Natural killer cell (primary cell): ENCODE measurements around the gene DPEP2. TPM values are rescaled to one million over a fixed set of nuclear protein-coding genes. Genes with fewer than 3 reads are reported as not detected.
"Not testable (repeated sequence)": the region's sequence is repeated elsewhere in the genome, so short reads cannot be mapped to it uniquely, and the experiment has no call there.

Source experiments
- ATAC-seq, 3 donors: fragments of 150-1000 bp in 2 of 3; fragments of 200-7000 bp in 1 of 3; cut with Tn5 transposase; 1 replicate in 1 of 3; 2 replicates in 2 of 3; pipeline ENCODE4 v1.10.0; 2021; ENCODE audit warnings: mild to moderate bottlenecking in 2 of 3, moderate library complexity in 2 of 3
- DNase-seq, 2 donors: peaks; one replicate each; pipeline versions ENCODE4 v3.0.0 to v3.0.0-alpha.2; 2013 to 2021; ENCODE audit warnings: mixed read lengths in 1 of 2
- H3K27ac ChIP-seq: one replicate; pipeline ENCODE4 v1.5.1; 2013; ENCODE audit warnings: mild to moderate bottlenecking, low read length
- H3K27me3 ChIP-seq: one replicate; pipeline ENCODE4 v1.6.1; 2013; ENCODE audit warnings: low read length; ENCODE audit not compliant: control insufficient read depth, insufficient read depth
- H3K36me3 ChIP-seq: one replicate; pipeline ENCODE4 v1.6.1; 2013; ENCODE audit warnings: low read length; ENCODE audit not compliant: control insufficient read depth, insufficient read depth
- H3K4me1 ChIP-seq: one replicate; pipeline ENCODE4 v1.6.1; 2013; ENCODE audit warnings: low read length; ENCODE audit not compliant: control insufficient read depth, insufficient read depth
- H3K4me3 ChIP-seq: one replicate; pipeline ENCODE4 v1.5.1; 2013; ENCODE audit warnings: low read length
- H3K9me3 ChIP-seq: one replicate; pipeline ENCODE4 v1.6.1; 2013; ENCODE audit warnings: low read length; ENCODE audit not compliant: control insufficient read depth, insufficient read depth
- H3K27ac Mint-ChIP-seq, 2 donors: one replicate each; pipeline ENCODE4 v1.8.0; 2022; ENCODE audit warnings: mild to moderate bottlenecking in 2 of 2, mixed read lengths in 2 of 2, moderate library complexity in 1 of 2
- H3K27me3 Mint-ChIP-seq, 2 donors: one replicate each; pipeline ENCODE4 v1.8.0; 2022; ENCODE audit warnings: low read depth in 2 of 2, mixed read lengths in 2 of 2
- H3K36me3 Mint-ChIP-seq: one replicate; pipeline ENCODE4 v1.8.0; 2022; ENCODE audit warnings: mixed read lengths
- H3K4me1 Mint-ChIP-seq, 2 donors: one replicate each; pipeline ENCODE4 v1.8.0; 2022; ENCODE audit warnings: mixed read lengths in 2 of 2
- H3K4me3 Mint-ChIP-seq: one replicate; pipeline ENCODE4 v1.8.0; 2022; ENCODE audit warnings: mild to moderate bottlenecking, moderate library complexity, mixed read lengths
- H3K9me3 Mint-ChIP-seq, 2 donors: one replicate each; pipeline ENCODE4 v1.8.0; 2022; ENCODE audit warnings: mixed read lengths in 2 of 2
- CTCF ChIP-seq: fragments of 200-600 bp; IDR thresholded peaks from one replicate; pipeline ENCODE4 v1.8.0; 2022; ENCODE audit warnings: antibody characterized with exemption
- WGBS: methylation state at CpG from one replicate; pipeline ENCODE4 v1.1.7; 2013; ENCODE audit warnings: missing lambda C conversion rate; ENCODE audit not compliant: insufficient coverage; 5-methylcytosine and 5-hydroxymethylcytosine counted together
- intact Hi-C: fragments of 100-400 bp; cut with micrococcal nuclease; formaldehyde crosslinking; loops from one replicate; pipeline ENCODE4 v1.14.2; 2022
- total RNA-seq, 4 donors: library from RNA; stranded (reverse); fragments of 120-200 nt in 1 of 4; gene quantifications; one replicate each; pipeline versions ENCODE4 v1.2.3 to v1.2.4, GENCODE V29; 2013 to 2022

Gene DPEP2
- total RNA-seq, 3 donors from 2014 or later (not counting 1 experiment from before 2014, with no cell fraction given) = 47.2 to 64.1 (median 61.8) TPM

- H3K4me3 Mint-ChIP-seq = peak overlapping the region; percentile 71
- H3K4me1 Mint-ChIP-seq = peaks cover 33 to 40% of the 10 kb centered on the region in 2 donors
These were observed 1.2 kb upstream of the DPEP2 start for GRCh38 chr16:68000450-68000849.

DNA sequence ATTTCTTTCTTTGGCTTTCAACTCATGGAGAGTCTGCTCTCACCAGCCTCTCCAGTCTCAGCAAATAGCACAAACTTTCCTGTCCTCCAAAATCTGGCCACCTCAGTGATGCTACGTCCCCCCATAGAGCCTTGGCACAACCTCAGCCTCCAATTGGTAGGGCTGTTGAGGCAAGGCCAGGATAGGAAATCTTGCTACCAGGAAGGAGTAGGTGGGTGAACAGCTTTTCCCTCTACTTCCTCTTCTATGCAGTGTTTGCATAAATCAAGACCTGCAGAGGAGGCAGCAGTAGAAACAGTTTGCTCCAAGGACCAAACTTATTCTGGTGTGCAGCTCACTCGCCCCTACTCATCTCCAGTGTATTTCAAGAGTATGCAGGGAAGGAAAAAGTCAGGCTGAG lies 701 bp upstream of the DPEP2 start:
- H3K27ac Mint-ChIP-seq = peak overlapping the region; percentile 84 to 96
- peak overlapping the region; percentile 81 for H3K4me3 Mint-ChIP-seq
- peaks cover 33 to 42% of the 10 kb centered on the region in 2 donors for H3K4me1 Mint-ChIP-seq
- WGBS = 69% methylated on average over 1 of the region's 2 CpGs
- intact Hi-C loops = no loop called here
- no peaks in the 10 kb centered on the region for H3K9me3 Mint-ChIP-seq
- DNase-seq (peak in 1 of 2 donors; percentile 36), ATAC-seq (no peak)
- H3K27ac ChIP-seq = peak overlapping the region; percentile 80
- H3K36me3 ChIP-seq = no peaks in the 10 kb centered on the region
- H3K4me1 ChIP-seq = peaks cover 69% of the 10 kb centered on the region
- H3K27me3 Mint-ChIP-seq = no peaks in the 10 kb centered on the region
- no peaks in the 10 kb centered on the region for H3K27me3 ChIP-seq
- H3K9me3 ChIP-seq = peaks cover 4% of the 10 kb centered on the region
- no peaks in the 10 kb centered on the region for H3K36me3 Mint-ChIP-seq
- TF ChIP-seq CTCF = no peak
- H3K4me3 ChIP-seq = no peak overlapping the region

More at GRCh38 chr16:68000450-68000849, 1.2 kb upstream of the DPEP2 start:
- WGBS = 38% methylated on average over 2 of the region's 3 CpGs
- Histone ChIP-seq H3K4me1 (peaks cover 69% of the 10 kb centered on the region), H3K4me3 (no peak overlapping the region), H3K9me3 (peaks cover 4% of the 10 kb centered on the region), H3K36me3 (no peaks in the 10 kb centered on the region), H3K27ac (peak overlapping the region; percentile 80), H3K27me3 (no peaks in the 10 kb centered on the region)
- intact Hi-C loops = no loop called here
- DNase-seq (peak in 1 of 2 donors; percentile 42), ATAC-seq (no peak)
- Mint-ChIP-seq H3K9me3 (no peaks in the 10 kb centered on the region), H3K27ac (peak overlapping the region; percentile 84 to 96), H3K36me3 (no peaks in the 10 kb centered on the region), H3K27me3 (no peaks in the 10 kb centered on the region)
- TF ChIP-seq CTCF = no peak

- intact Hi-C loops, H3K27me3 ChIP-seq, ATAC-seq, DNase-seq, H3K36me3 ChIP-seq, H3K9me3 Mint-ChIP-seq, H3K27me3 Mint-ChIP-seq, H3K9me3 ChIP-seq, H3K36me3 Mint-ChIP-seq: not testable (repeated sequence)
- peak overlapping the region; percentile 84 to 96 for H3K27ac Mint-ChIP-seq
- peak overlapping the region; percentile 26 for H3K4me3 ChIP-seq
- H3K4me1 ChIP-seq = peaks cover 77% of the 10 kb centered on the region
- H3K4me3 Mint-ChIP-seq = peak overlapping the region; percentile 81
- 96% methylated on average over 36 of the region's 36 CpGs for WGBS
- H3K4me1 Mint-ChIP-seq = peaks cover 39 to 50% of the 10 kb centered on the region in 2 donors
- H3K27ac ChIP-seq = peak overlapping the region; percentile 80
These were observed 979 bp downstream of the DPEP2 start for GRCh38 chr16:67998231-67998778.

- no peak overlapping the region for H3K4me3 ChIP-seq
- H3K4me1 ChIP-seq = peaks cover 90% of the 10 kb centered on the region
- H3K27ac ChIP-seq = peak overlapping the region; percentile 3
- no peak for DNase-seq
- no peak for TF ChIP-seq CTCF
- H3K27me3 ChIP-seq = no peaks in the 10 kb centered on the region
- H3K4me3 Mint-ChIP-seq = no peak overlapping the region
- intact Hi-C loops = no loop called here
- H3K9me3 ChIP-seq = peaks cover 4% of the 10 kb centered on the region
- peaks cover 2% of the 10 kb centered on the region for H3K36me3 ChIP-seq
- H3K27me3 Mint-ChIP-seq = no peaks in the 10 kb centered on the region
- peak overlapping the region in 1 of 2 donors; percentile 95 for H3K27ac Mint-ChIP-seq
- ATAC-seq = no peak
- H3K36me3 Mint-ChIP-seq = no peaks in the 10 kb centered on the region
- WGBS = 100% methylated on average over 5 of the region's 5 CpGs
- H3K4me1 Mint-ChIP-seq = peaks cover 39 to 62% of the 10 kb centered on the region in 2 donors
- H3K9me3 Mint-ChIP-seq = no peaks in the 10 kb centered on the region
These were observed 2.6 kb downstream of the DPEP2 start for GRCh38 chr16:67996666-67997065.
